ENCODE measurements around the gene TMEM163. TPM values are rescaled to one million over a fixed set of nuclear protein-coding genes. Genes with fewer than 3 reads are reported as not detected.

The TMEM163 gene
- total and polyA plus RNA-seq, 12 donors: 0.16 to 1.7 (median 0.37) TPM

DNA sequence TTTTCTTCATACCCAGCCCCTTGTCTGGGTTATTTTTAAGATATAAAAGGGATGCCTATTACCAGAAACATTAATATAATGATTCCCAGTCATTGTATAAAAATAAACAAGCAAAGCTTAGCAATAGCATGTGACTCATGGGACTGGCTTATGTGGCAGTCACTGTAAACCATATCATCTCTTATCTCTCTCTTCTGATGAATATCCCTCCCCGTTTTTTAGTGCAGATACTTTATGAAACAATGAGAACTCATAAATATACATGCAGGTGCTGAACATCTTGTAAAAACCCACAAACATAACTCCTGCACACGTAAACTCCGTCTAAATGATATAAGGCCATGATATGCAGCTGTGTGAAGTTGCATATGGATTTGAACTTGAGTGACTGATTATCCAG is 310.0 kb downstream of the TMEM163 start:
- Histone ChIP-seq H3K9me3 (no peaks in the 10 kb centered on the region), H3K4me3 (no peak overlapping the region), H3K27me3 (no peaks in the 10 kb centered on the region), H3K27ac (peak overlapping the region in 3 of 10 donors; percentile 26 to 62 (median 55)), H3K4me1 (peaks cover 12 to 73% (median 44%) of the 10 kb centered on the region in 9 donors), H3K36me3 (peaks cover 0 to 37% (median 4%) of the 10 kb centered on the region in 9 donors)
- intact Hi-C loops (cut with DNase I): loop anchor here in 1 of 10 donors (5.0 kb wide), 1 partner anchor 521 kb away; no protein-coding TSS in a partner anchor
- DNase-seq (no peak), ATAC-seq (no peak)
- WGBS, 2 donors: 56 to 69% methylated on average over 3 of the region's 3 CpGs
- TF ChIP-seq, protein P1, sequence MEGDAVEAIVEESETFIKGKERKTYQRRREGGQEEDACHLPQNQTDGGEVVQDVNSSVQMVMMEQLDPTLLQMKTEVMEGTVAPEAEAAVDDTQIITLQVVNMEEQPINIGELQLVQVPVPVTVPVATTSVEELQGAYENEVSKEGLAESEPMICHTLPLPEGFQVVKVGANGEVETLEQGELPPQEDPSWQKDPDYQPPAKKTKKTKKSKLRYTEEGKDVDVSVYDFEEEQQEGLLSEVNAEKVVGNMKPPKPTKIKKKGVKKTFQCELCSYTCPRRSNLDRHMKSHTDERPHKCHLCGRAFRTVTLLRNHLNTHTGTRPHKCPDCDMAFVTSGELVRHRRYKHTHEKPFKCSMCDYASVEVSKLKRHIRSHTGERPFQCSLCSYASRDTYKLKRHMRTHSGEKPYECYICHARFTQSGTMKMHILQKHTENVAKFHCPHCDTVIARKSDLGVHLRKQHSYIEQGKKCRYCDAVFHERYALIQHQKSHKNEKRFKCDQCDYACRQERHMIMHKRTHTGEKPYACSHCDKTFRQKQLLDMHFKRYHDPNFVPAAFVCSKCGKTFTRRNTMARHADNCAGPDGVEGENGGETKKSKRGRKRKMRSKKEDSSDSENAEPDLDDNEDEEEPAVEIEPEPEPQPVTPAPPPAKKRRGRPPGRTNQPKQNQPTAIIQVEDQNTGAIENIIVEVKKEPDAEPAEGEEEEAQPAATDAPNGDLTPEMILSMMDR (IDR thresholded peaks at IDR 0.05): no peak

DNA sequence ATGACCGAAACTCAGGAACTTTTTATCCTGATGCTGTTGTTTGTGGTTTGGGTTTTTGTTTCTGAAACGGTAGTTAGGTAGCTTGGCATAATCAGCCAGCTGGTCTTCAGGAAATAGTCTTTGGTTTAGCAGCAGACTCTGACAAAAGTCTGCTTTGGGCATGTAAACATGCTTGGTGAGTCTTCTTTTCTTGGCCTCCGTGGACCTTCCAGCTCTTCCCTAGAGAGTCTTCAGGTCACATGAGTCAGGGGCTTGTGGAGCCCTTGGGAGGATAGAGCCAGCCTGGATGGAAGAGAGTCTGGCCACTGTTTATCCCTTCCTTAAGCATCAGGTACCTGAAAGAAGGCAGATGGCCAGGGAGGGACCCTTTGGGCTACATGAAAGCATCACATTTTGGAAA is 310.4 kb downstream of the TMEM163 start:
- peak overlapping the region in 3 of 10 donors; percentile 26 to 62 (median 55) for H3K27ac ChIP-seq
- peaks cover 0 to 37% (median 8%) of the 10 kb centered on the region in 9 donors for H3K36me3 ChIP-seq
- peaks cover 12 to 76% (median 47%) of the 10 kb centered on the region in 9 donors for H3K4me1 ChIP-seq
- no peak for ATAC-seq
- TF ChIP-seq, protein P1 (IDR thresholded peaks at IDR 0.05): no peak
- WGBS, 2 donors: 60 to 76% methylated on average over 3 of the region's 3 CpGs
- no peaks in the 10 kb centered on the region for H3K27me3 ChIP-seq
- H3K4me3 ChIP-seq: no peak overlapping the region
- intact Hi-C loops (cut with DNase I): loop anchor here in 1 of 10 donors (5.0 kb wide), 1 partner anchor 521 kb away; no protein-coding TSS in a partner anchor
- H3K9me3 ChIP-seq: no peaks in the 10 kb centered on the region
- DNase-seq: no peak

DNA sequence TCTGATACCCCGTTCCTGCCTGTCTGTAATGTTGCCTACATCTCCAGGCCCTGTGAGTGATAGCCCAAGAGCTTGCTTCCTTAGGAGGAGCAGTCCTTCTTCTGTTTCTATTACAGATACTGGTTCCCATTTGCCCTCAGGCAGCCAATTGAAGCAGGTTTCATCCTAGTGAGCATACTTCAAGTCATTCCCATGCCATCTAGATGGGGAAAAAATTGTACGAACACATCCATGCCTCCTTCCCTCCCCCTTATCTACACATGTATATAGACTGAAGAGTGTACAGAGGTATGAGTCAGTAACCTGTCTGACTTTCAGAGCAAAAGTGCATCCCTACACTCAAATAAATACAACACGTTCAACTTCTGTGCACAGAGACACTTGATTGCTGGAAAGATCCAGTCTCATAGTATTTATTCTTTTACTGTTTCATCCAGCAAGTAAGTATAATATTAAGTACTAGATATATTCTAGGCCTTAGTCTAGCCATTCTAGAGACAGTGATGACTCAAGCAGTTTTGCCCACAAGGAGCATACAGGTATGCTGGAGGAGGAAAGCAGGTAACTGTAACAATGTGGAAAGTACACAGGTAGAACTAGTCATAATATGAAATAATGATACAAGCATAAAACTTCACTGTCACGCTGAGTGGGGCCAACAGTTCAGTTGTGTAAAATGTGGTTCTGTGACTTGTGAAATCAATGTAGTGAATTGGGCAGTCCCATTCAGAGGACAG is 311.5 kb downstream of the TMEM163 start:
- Histone ChIP-seq H3K9me3 (no peaks in the 10 kb centered on the region), H3K27ac (no peak overlapping the region), H3K4me3 (no peak overlapping the region), H3K36me3 (peaks cover 0 to 30% (median 8%) of the 10 kb centered on the region in 9 donors), H3K27me3 (no peaks in the 10 kb centered on the region), H3K4me1 (peaks cover 12 to 85% (median 56%) of the 10 kb centered on the region in 9 donors)
- DNase-seq: no peak
- TF ChIP-seq, protein P1 (IDR thresholded peaks at IDR 0.05): no peak
- intact Hi-C loops (cut with DNase I): loop anchor here in 2 of 10 donors (2.0 to 5.0 kb wide), 2 partner anchors 293 to 520 kb away; no protein-coding TSS in a partner anchor
- whole genome bisulfite sequencing, 2 donors: 95% methylated on average over 4 of the region's 4 CpGs
- ATAC-seq: no peak

DNA sequence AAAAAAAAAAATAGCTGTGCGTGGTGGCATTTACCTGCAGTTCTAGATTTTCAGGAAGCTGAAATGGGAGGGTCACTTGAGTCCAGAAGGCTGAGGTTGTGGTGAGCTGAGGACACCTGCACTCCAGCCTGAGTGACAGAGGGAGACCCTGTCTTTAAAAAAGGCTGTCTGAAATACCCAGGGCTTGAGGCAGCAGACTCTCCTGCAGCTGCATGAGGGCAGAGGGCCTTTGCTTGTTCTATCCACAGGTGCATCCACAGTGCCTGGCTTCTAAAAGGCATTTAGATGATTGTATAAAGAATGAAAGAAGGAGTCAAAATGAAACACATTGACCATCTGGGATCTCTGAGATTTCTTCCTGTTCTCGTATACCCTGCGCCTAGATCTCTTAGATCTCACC is 312.1 kb downstream of the TMEM163 start:
- Histone ChIP-seq H3K36me3 (peaks cover 0 to 28% (median 8%) of the 10 kb centered on the region in 9 donors), H3K9me3 (no peaks in the 10 kb centered on the region), H3K27ac (no peak overlapping the region), H3K4me1 (peaks cover 10 to 85% (median 56%) of the 10 kb centered on the region in 9 donors), H3K27me3 (no peaks in the 10 kb centered on the region), H3K4me3 (no peak overlapping the region)
- DNase-seq (no peak), ATAC-seq (no peak)
- TF ChIP-seq, protein P1 (IDR thresholded peaks at IDR 0.05): no peak
- intact Hi-C loops (cut with DNase I): loop anchor here in 2 of 10 donors (2.0 to 5.0 kb wide), 2 partner anchors 292 to 519 kb away; no protein-coding TSS in a partner anchor
- 96 to 100% methylated on average over 3 of the region's 3 CpGs for WGBS, 2 donors

Data from heart right ventricle (tissue), 16 donors.